OCI-M1 (cell line): Measurements from ENCODE around the gene KCNK5.
A peak's percentile ranks its signal among the peaks of the same experiment; 100 is the strongest.

Experiments
- DNase-seq: peaks from one replicate; lab custom pipeline; 2025; lab: John Stamatoyannopoulos, UW

The KCNK5 gene

DNA sequence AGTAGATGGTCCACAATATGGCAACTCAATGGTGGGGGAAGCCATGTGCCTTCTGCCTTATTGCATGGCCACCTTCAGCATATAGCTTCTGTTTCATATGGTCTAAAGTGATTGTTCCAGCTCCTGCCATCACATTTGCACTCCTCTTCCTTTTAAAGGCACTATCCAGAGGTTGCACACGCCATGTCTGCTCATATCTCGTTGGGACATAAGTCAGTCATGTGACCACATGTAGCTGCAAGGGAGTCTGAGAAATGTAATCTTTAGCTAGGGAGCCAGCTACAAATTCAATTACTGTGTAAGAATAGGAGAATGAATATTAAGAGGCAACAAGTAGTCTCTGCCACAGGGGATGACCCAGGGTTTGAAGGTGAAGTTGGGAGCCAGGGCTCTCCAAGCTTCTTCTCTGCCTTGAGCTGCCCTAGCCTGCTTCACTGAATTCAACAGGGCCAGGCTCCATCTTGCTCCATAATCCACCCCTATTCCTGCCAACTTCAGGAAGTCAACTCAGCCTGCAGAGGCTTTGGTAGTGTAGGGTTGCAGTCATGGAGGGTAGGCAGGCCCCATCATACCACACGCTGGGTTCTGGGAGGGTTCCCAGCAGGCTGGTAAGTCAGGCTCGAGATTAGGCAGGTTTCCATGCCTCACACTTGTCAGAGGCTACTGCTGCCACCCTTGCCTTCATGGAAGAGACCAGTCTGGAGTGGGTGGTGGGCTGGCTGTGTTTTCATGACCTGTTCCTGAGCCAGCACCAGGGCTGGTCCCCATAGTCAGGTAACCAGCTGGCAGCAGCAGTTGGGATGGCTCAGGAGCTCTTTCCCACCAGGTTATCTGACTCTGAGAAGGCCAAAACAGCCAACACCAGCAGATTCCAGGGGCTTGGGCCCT is 57.5 kb downstream of the KCNK5 start:
- DNase-seq = peak; percentile 43

- no peak for DNase-seq
These were observed 58.4 kb downstream of the KCNK5 start for GRCh38 chr6:39170860-39171259.

DNA sequence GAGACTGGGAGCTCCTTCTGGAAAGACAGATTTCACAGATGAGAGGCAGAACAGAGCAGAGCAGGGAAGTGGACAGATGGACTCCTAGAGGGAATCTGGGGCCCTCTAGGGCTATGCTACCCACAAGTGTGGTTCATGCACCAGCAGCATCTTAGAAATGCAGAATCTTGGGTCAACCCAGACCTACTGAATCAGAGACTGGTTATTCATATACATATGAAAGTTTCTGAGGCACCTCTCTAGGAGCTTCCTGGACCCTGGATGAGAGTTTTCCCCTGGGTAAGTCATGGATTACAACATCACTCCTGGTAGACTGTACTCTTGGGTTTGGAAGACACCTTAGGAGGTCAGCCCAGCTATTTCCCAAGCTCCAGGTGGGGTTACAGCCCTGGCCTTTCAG is 58.9 kb downstream of the KCNK5 start:
- no peak for DNase-seq

- no peak for DNase-seq
These were observed 59.6 kb downstream of the KCNK5 start for GRCh38 chr6:39169448-39170344.

- no peak for DNase-seq
These were observed 61.2 kb downstream of the KCNK5 start for GRCh38 chr6:39167866-39168625.

GRCh38 chr6:39167321-39167720 is 62.0 kb downstream of the KCNK5 start:
- no peak for DNase-seq

GRCh38 chr6:39166912-39167290 is 62.4 kb downstream of the KCNK5 start:
- no peak for DNase-seq

DNA sequence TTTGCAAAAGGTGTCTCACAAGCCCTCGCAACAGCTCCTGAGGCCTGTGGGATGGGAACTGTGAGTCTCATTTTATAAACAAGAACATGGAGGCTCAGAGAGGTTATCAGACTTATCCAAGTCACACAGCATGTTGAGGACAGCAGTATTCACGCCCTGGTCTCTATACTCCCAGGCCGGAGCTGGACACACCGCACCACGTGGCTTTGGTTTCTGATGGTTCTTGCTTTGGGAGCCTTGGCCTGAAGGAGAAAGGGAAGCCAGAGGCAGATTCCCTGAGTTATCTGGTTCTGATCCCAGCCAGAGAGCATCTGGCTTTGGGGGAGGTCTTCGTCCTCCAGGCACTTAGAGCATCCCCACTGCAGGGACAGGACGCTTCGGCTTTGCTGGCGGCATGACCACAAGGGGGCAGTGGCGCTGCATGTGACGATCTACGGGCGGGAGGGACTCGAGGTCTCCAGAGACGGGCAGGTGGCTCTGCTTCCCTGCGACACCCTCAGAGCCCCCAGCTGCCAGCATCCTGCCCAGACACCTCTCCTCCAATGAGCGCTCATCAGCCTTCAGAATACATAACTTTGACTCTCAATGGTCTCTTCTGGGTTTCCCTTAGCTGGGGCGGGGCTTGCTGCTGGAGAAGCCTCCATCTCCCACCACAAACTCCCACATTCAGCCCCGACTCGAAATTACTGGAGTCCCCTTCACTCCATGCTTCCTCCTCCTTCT is 62.9 kb downstream of the KCNK5 start:
- peak; percentile 92 for DNase-seq

- DNase-seq = no peak
These were observed 71.8 kb downstream of the KCNK5 start for GRCh38 chr6:39157511-39157910.

GRCh38 chr6:39156801-39157200 is 72.5 kb downstream of the KCNK5 start:
- DNase-seq = no peak

DNA sequence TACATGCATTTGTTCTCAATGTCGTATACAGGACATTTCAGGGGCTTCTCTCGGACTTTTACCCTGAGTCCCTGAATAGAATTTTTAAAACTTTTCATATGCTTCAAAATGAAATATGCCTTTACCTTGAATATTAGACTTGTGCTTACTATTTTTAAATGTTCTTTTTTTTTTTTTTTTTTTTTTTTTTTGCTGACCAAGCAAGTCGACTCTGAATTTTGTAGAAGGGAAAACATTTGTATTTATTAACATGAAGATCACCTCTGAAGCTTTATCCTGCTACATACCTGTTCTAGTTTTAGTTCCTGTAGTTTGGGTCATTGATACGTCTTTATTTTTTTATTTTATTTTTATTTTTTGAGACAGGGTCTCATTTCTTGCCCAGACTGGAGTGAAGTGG is 74.6 kb downstream of the KCNK5 start:
- no peak for DNase-seq

DNA sequence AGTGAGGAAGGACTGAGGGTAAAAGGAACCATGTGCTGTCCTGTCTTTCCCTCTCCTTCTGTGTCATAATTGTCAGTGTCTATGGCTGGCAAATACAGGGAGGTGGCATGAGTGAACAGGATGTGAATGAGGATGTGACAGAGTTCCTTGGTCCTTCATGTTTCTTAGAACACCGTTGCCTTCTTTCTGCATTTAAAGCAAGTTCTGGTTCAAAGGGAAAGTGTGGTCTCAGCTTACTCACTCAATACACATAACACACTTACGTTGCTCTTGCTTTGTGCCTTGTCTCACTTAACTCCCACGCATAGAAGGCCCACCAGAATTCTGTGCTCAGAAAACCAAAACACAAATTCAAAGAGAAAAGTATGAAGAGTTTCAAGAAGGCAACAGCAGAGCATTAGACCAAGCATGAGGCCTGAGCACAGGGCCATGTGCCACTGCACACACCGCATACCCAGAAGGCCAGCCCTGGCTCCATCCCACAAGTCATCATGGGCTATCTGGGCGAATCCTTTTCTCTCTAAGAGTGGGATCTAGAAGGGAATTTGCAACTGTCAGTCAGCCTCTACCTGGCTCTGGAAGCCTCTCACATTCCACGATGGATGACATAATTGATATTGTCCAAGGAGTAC is 75.4 kb downstream of the KCNK5 start:
- no peak for DNase-seq

DNA sequence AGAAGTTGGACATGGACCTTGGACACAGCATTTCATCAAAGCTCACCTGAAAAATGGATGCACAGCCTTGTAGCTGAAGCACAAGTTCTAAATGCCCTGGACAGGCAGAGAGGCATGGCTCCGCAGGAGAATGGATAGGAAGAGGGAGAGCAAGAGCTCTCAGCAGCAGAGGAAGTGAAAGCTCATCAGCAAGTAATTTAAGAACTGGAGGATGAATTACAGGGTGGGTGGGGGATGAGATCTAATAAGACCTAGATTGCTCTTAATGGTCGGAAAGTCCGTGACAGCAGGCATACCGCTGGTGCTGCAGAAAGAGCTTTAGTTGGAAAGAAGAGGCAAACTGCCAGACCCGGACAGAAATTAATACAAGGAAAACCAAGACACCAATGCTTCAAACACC is 77.0 kb downstream of the KCNK5 start:
- DNase-seq = no peak

DNA sequence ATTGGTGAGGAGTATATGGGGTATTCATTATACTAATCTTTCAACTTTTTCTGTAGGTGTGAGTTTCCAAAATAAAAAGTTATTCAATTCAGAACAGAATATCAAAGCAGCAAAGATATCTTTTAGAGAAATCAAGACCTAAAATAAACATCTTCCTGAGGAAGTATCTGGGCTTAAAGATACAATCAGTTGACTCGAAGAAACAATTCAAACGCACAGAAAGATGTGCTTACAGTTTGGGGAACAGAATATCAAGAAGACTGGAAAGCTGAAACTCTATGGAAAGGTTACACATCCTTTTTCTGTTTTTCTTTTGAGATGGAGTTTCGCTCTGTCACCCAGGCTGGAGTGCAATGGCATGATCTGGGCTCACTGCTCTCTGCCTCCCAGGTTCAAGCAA is 78.1 kb downstream of the KCNK5 start:
- no peak for DNase-seq

DNA sequence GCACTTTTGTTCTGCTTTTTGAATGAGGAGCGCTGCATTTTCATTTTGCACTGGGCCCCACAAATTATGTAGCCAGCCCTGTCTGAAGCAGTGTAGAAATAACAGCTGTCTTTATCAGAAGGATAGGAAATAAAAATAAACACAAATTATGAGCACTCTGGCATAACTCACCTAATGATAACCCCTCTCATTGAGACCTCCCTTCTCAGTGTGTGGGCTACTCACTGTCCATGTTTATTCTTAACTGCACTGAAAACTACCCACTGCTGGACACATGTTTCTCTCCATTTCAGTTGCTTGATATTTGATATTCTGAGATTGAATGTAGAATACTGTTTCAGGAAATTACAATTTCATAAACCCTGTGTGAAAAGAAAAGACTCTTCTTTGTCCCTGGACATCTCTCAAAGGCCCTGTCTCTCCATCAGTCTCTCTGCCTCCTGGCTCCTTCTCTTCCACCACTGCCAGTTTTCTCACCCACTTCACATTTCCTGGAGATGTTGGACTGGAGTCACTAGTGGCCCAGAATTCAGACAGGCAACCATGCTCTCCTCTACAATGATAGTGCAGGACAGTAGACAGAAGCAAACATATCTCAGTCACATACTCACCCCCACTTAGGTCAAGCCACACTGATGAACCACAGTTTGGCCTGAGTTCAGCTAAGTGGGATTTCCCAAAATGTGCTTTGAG is 84.6 kb downstream of the KCNK5 start:
- no peak for DNase-seq

- DNase-seq = no peak
These were observed 85.9 kb downstream of the KCNK5 start for GRCh38 chr6:39143238-39143930.

- no peak for DNase-seq
These were observed 88.6 kb downstream of the KCNK5 start for GRCh38 chr6:39140556-39141167.
